UCSD-AML1 (cell line): Measurements from ENCODE around the gene CRK.
A peak's percentile ranks its signal among the peaks of the same experiment; 100 is the strongest.
"Not testable (repeated sequence)": the region's sequence is repeated elsewhere in the genome, so short reads cannot be mapped to it uniquely, and the experiment has no call there.

ENCODE experiments used
- DNase-seq: peaks from one replicate; lab custom pipeline; 2025; ENCODE audit not compliant: unreplicated experiment; lab: John Stamatoyannopoulos, UW

Gene CRK

GRCh38 chr17:1467898-1468492 lies 12.0 kb upstream of the CRK start:
- DNase-seq, result no peak

GRCh38 chr17:1467258-1467657 lies 11.2 kb upstream of the CRK start:
- no peak for DNase-seq

- DNase-seq, result no peak
Observed at GRCh38 chr17:1464186-1464585, 8.2 kb upstream of the CRK start.

GRCh38 chr17:1462164-1463112 lies 6.4 kb upstream of the CRK start:
- DNase-seq, result no peak

- peak; percentile 17 for DNase-seq
Observed at GRCh38 chr17:1461198-1461944, 5.3 kb upstream of the CRK start.

GRCh38 chr17:1460233-1460632 lies 4.2 kb upstream of the CRK start:
- DNase-seq, result no peak

- peak; percentile 64 for DNase-seq
Observed at GRCh38 chr17:1455291-1455796, 688 bp downstream of the CRK start.

- DNase-seq, result no peak
Observed at GRCh38 chr17:1454541-1454940, 1.5 kb downstream of the CRK start.

GRCh38 chr17:1453694-1454093 lies 2.3 kb downstream of the CRK start:
- DNase-seq, result not testable (repeated sequence)

GRCh38 chr17:1452836-1453235 lies 3.2 kb downstream of the CRK start:
- DNase-seq, result no peak

GRCh38 chr17:1450261-1450660 lies 5.8 kb downstream of the CRK start:
- not testable (repeated sequence) for DNase-seq

- no peak for DNase-seq
Observed at GRCh38 chr17:1449412-1449967, 6.5 kb downstream of the CRK start.

GRCh38 chr17:1447052-1447451 lies 9.0 kb downstream of the CRK start:
- peak; percentile 39 for DNase-seq

- DNase-seq, result no peak
Observed at GRCh38 chr17:1446201-1446600, 9.8 kb downstream of the CRK start.

GRCh38 chr17:1445695-1446094 lies 10.3 kb downstream of the CRK start:
- DNase-seq, result not testable (repeated sequence)

- not testable (repeated sequence) for DNase-seq
Observed at GRCh38 chr17:1442721-1443120, 13.3 kb downstream of the CRK start.

GRCh38 chr17:1442187-1442586 lies 13.8 kb downstream of the CRK start:
- DNase-seq, result no peak

- DNase-seq, result no peak
Observed at GRCh38 chr17:1440921-1441320, 15.1 kb downstream of the CRK start.

GRCh38 chr17:1438593-1439083 lies 17.4 kb downstream of the CRK start:
- DNase-seq, result no peak

GRCh38 chr17:1435326-1435725 lies 20.7 kb downstream of the CRK start:
- no peak for DNase-seq

- DNase-seq, result no peak
Observed at GRCh38 chr17:1434150-1434549, 21.9 kb downstream of the CRK start.
